T-helper 2 cell (primary cell): ENCODE measurements around the gene PDE4D.

Experiments used
- DNase-seq, 5 experiments: peaks; one replicate each; pipeline versions ENCODE4 v3.0.0 to v3.0.0-alpha.2; 2012 to 2022

The PDE4D gene

DNA sequence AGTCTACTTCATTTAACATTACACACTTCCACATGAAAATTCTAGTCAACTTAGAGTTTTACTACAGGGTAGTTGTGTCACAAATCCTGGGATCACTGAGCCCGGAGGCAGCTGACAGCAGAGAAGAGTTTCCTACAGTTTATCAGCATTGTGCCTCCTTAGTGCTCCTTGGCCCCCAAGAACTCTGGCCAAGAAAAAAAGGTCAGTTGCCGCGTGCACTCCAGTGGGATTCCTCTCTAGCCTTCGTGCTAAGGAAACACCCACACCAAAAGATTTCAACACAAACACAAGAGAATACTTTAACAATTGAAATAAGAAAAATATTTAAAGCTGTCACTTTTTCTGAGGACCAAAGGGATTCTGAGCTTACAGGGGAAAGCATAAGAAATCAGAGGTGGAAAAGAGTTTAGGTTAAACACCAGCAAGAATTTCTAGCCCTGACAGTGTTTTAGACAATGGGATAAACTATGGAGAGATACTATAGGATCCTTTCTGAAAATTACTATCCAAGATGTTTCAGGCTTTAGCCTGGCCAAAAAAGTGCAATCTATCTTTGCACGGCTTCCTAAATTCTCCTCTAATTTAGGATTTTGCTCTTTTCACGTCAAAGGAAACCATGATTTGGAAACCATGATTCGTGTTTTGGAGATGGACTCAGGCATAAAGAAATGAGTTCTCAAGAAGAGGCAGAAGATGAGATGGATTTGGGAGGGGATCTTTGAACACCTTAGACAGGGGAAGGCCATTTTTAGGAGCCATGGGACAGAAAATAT is 703.9 kb downstream of the PDE4D start:
- DNase-seq = no peak

DNA sequence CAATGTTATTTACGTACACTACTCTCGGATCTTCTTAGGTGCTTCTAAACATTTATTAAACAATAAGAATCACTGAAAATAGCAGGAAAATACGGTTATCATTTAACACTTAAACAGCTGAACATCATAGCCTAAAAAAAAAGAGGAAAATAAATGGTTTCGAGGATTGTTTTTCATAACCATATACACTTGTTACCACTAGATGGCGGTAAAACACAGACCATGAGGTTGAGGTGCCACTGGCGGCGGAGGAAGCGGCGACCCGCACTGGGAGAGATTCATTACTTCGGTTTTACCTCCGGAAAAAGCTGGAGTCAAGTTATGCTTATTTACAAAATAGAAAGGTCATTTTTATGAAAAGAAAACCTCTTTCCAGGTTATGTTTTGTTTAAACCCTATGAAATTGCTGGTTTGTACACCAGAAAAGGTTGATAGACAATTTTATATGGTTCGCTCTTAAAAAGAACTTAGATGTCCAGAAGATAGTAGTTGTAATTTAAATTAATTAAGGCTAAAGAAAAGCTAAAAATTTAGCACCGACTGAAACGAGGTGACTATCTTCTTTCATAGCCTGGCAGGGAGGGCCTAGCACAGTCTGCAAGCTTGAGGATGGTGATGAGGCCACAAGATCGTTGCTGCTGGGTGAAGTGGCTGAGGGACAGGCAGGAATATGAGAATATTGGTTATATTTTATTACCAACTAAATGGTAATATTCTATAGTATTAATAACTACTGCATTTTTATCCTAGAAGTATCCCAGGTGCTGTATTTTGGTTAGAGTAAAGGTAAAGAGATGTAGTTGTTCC is 704.9 kb downstream of the PDE4D start:
- DNase-seq = peak; percentile 14 to 78 (median 41)

DNA sequence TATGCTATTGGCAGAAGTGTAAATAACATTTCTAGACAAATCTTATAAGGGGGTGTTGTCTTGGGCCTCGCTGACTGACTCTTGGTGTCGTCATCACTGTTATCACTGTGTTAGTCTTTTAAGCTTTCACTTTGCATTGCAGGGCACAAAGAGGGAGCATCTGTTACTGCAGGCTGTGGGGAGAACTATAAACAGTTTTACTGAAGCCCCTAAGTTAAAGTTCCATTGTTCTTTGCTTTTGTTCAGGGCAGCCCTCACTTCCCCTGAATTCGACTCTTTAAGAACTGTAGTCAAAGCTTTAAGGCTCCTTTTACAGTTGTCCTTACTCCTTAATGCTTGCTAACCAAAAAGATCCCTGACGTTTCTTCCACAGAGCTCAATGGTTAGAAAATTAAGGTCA is 705.7 kb downstream of the PDE4D start:
- DNase-seq = peak in 1 of 5 experiments; percentile 64

DNA sequence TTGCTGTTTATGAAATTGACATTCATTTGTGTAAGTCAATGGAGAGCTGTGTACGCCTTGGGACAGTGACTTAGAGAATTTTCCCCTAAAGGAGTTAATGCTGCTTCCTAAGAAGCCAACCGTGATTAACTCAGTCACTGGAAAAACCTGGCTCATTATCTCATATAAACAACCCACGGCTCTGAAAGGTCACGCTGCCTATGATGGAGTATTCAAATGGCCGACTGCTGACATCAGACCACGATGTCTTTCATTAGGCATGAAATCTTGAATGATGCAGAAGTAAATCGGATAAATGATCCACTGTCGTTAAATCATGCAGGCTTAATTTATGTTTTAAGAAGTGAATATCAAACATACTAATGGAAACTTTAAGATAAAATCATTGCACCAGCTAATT is 706.9 kb downstream of the PDE4D start:
- DNase-seq = no peak

DNA sequence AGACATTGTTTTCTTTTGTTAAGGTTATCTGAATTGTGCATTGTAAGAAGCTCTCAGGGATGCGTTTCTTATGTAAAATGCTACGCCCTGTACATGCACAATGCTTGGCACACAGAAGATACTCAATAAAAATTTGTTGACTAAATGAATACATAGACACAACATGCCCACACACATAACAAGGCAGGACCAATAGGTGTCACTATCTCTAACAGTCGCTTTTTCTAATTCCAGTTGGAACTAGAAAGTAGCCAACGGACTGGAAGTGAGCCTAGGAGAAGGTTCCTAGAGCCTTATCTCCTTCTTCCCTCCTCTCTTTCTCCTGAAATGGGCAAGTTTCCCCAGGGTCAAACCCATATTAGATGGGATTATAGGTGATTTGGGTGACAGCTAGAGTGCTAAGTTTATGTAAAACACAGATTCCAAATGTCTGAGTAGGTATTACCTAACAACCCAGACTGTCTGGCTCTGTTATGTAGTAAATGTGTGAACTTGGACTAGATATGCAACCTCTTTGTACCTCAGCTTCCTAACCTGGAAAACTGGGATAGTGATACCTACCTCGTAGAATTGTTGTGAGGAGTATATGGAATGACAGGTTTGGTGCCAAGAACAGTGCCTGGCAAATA is 707.7 kb downstream of the PDE4D start:
- no peak for DNase-seq

DNA sequence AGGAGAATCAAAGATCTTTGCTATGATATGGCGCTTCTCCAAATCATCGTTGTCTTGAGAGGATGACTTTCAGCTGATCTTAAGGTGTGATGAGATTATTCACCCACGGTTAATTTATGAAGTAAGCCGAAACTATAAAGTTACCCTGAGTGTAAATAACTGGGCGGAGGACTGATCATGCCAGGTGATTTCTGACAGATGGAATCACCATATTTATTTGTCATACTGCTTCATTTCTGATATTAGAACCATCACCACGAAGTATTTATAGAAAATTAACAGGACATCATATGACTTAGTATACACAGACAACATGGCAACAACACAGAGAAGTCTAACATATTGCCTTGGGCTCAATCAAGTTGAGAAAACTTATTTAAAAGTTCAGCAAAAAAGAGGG is 708.8 kb downstream of the PDE4D start:
- DNase-seq = no peak

DNA sequence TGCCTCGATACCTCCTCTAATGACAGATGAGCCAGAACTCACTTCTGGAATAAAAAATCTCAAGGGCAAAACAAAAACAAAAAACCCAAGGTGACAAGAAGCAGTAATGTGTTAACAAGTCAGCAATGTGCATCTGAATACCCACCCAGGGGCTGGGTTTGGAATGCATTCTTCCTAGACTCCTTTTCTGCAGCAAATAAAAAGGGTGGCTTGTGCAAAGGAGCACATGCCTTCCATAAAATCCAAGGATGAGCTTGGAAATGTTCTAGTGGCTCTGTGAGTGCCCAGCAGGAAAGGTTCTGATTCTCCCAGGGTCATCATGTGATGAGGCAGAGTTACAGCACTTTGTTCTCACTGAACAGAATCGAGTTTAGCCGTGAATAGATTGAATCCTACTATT is 710.8 kb downstream of the PDE4D start:
- DNase-seq = no peak

DNA sequence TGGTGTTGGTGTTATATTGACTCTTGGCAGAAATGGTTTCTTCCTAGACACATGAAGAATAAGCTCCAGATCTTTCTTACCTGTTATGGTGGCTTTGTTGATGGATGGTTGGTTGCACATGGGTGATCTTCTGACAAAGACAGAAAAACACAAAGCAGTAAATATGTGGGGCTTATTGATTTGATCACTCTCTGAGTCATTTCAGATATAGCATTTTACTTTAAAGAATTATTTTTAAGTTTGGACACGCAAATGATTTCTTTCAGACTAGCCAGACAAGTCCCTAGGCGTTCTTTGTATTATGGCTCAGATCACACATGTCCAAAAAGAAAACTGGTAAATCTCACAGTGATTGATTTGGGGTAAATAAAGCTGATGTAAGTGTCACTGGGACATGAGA is 713.0 kb downstream of the PDE4D start:
- DNase-seq = no peak

DNA sequence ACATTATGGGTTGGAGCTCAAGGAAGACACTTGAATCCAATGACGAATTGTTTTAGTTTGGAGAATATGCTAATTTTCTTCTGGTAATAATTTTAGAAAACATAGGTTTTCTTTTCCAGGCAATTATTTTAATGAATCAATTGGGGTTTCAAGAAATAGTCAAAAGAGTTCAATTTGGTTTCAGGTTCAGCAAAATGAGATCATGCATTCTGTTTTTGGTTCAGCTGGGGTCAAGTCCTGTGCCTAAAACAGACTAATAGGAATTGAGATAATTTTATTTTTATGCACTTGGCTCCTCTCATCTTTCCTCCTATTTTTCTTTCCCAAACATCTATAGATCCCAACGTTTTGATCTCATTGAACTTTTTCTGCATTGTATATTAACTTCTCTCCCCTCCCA is 713.8 kb downstream of the PDE4D start:
- no peak for DNase-seq

DNA sequence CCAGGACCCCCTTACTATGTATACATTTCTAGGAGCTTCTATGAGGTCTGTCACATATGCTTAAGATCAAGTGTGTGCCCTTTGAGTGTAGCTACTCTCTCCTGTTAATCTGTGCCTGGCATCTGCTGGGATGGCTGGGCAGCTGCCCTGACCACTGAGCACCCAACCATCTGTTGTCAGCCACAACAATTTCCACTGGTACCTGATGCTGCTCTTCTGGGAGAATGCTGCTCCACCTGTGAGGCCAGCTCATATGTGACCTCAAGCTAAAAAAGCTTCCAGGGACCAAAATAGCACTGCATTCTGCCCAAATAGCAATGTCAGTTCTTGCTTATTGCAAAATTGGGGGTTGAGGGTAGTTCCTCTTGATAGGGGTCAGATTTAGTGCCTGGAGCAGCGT is 715.0 kb downstream of the PDE4D start:
- DNase-seq = no peak

DNA sequence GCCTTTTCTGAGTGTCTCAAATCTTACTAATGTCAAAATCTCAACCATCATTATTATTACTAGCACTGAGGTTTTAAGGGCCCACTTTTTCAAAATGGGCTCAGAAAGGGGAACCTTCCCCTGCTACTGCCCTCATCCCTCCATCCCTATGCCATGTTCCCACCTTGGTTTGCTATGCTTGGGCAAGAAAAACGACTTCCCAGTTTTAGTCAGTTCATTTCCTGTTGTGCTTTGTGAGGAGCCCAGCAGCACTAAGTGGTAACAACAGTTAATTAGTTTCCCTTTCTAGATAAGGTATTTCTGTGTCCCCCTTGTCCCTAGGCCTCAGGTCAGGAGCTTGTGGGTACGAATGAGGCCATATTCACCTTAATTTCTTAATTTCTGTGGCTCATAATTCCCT is 715.5 kb downstream of the PDE4D start:
- peak in 1 of 5 experiments; percentile 54 for DNase-seq

DNA sequence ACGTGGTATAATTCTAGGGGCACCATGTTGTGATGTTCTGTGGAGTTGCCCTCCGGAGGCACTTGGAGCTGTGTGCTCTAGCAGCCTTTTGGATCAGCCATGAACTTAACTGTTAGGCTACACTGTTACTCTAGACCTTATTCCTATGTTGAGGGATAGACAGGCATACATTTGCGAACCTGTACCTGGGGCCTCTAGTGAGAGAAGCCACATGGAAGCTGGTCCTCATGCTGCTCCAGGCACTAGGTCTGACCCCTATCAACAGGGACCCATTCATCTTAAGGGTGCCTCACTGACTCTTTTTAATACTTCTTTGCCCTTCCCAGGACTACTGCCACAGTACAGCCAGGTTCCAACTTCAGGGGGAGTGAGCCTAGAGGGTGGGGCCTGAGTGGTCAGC is 715.9 kb downstream of the PDE4D start:
- no peak for DNase-seq

DNA sequence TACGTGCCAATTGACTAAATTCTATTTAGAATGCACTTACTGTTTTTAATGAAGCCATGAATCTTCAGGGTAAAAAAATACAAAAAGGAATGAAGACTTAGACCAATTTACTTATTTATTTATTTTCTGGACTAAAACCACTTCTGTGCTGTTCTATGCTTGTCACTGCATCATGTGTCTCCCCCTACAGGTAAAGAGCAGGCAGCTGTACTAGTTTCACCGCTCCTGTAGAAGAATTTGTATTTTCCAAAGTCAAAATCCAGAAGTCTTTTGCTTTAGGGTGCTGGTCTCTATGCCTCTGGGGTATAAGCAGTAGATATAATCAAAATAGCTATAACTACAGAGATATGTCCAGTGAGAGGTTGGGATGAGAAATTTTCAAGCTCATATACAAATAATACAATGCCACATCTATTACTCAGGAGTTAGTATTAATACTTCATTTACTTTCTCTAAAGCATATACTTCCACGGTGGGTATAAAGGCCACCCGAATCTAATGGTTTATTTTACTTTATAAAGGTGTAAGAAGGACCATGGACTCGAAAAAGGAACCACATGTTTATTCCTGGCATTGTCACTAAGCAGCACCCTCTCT is 719.2 kb downstream of the PDE4D start:
- DNase-seq = peak in 2 of 5 experiments; percentile 35 to 80

DNA sequence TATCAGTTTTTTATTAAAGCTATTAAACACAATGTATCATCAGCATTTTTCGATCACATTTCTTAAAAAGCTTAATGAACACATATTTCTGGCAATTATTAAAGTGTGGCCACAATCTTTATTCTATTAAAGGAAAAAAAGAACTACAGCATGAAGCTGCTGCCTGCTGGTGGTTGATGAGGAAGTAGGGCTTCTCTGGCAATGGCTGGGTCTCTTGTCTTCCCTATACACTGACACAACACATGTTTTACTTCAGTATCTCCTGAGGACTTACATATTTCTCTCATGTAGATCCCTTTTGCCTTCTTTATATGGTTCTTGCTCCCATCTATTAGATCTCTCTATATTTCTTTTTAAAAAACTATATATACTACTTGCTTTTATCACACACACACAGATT is 719.9 kb downstream of the PDE4D start:
- DNase-seq = peak in 1 of 5 experiments; percentile 66

DNA sequence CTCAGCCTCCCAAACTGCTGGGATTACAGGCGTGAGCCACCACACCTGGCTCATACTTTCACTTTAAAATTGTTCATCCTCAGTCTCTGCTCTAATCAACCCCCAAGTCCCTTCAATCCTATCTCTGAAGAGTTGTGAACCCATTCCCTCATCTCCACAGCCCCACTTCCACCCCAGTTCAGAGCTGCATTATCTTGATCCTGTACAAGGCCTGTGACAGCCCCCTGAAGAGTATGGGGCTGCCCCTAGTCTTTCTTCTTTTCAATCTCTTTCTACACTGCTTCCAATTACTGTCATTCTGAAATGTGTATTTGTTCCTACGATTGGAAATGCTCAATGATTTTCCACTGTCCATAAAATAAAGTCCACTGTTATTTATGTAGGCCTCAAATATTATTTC is 722.4 kb downstream of the PDE4D start:
- DNase-seq = no peak

DNA sequence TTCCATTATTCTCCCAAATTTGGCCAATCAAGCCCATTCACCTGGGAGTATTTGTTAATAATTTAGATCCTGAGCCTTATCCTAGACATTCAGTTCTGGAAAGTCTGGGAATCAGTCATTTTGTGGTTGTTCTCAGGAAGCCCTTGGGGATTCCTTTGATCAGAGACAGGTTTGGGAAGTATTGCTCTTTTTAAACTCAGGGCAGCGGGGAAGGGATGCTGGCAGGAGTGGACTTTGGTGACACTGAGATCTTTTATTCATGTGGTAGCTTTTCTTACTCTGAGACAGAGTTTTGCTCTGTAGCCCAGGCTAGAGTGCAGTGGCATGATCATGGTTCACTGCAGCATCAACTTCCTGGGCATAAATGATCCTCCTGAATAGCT is 723.8 kb downstream of the PDE4D start:
- no peak for DNase-seq

DNA sequence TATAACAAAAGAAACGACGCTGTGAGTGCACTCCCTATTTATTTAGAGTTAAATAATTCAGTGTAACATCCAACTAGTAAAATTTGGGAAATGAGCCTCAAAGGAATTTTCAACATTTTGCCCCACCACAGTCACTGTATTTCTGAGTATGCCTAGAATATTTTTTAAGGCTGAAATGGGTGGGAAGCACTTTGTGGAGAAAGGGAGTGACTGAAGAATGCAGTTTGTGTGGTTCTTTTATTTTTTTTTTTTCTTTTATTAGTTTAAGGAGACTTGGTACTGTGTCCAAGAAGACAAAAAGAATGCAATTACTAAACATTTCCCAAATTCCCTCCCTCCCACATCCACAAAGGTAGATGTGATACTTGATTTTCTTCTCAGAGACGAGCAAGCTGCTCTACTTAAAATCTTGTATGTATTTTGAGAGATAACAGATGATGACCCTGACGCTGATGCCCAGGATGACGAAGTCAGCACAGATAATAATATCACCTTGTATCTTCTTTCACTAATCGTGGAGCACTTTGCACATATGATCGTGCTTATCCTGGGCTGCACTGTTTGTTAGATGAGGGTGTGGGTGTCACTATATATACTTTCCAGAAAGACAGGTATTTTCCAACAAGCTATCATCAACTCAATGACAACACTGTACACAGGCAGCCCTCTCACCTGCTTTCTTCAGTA is 724.3 kb downstream of the PDE4D start:
- no peak for DNase-seq

DNA sequence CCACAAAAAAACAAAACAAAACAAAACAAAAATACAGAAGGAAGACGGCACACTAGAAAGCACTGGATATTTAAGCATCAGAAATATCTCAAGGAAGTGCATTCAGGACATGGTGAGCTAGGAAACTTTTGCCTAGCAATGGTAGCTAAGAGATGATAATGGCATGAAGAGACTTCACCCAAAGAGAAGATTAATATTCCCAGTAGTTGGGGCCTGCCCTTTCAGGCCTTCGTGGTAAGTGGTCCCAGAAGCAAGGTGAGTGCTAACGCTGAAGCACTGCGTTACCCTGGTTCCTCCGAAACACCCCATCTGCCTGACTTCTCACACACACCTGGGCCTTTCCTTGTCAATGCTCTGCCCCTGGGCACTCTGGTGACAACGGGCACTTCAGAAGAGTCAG is 725.5 kb downstream of the PDE4D start:
- DNase-seq = no peak

DNA sequence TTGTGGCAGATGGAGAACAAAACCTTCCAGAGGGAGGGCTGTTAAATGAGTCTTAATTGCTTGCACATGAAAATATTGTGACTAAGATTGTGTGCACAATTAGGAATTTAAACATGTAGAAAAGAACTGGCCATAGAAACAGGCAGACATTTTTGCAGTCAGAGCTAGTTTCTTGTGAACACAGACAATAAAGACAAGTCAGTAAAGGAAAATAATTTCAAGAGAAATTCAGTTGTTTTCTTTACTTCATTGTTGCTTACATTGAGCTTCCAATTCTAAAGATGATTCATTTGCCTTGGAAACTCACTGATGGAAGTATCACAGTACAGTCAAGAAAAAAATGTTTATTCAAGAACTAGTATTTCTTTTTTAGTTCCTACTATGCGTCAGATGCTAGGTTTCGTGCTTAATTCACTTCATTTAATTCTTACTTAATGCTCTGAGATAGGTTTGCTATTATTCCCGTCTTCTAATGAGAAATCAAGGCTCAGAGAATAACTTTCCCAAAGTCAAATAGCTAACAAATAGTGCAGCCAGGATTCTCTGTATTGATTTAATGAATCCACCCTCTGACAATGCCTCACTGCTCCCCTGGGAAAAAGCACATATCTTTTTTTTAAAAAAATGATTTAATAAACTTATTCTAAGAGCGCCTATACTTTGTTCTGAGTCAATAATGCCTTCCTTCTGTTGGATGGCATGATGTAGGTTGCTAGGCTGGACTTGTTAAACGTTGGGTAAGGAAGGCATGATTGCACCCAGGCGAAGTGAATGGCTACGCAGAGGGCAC is 729.3 kb downstream of the PDE4D start:
- DNase-seq = no peak

DNA sequence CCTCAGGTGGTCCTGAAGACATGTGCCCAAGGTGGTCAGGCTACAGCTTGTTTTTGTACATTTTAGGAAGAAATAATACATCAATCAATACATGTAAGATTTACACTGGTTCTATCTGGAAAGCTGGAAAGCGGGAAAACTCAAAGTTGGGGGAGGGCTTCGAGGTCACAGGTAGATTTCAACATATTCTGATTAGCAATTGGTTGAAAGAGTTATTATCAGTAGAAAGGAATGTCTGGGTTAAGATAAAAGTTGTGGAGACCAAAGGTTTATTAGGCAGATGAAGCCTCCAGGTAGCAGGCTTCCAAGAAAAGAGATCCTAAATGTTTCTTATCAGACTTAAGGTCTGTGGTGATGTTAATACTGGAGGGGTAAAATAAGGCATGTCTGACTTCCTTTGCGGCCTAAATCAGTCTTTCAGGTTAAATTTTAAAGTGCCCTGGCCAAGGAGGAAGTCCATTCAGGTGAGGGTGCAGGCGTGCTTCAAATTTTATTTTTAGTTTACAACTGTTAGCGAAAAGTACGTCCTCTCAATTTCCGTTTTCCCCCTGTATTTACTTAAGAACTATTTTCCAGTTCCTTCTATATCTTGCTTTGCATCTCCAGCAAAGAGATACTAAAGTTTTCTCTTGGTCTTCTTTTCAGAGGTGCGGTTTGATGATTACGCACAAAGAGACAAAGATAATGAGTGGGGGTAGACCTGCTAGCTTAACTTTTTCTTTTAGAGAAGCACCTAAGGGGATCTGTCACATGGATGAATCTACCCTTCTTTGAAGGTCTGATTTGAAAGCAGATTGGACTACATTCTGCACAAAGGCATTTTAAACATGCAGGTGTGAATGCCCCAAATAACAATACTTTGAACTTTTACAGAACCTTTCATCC is 732.1 kb downstream of the PDE4D start:
- DNase-seq = peak in 1 of 5 experiments; percentile 88
